Measurements from ENCODE around the gene PTPRE.

PTPRE gene

DNA sequence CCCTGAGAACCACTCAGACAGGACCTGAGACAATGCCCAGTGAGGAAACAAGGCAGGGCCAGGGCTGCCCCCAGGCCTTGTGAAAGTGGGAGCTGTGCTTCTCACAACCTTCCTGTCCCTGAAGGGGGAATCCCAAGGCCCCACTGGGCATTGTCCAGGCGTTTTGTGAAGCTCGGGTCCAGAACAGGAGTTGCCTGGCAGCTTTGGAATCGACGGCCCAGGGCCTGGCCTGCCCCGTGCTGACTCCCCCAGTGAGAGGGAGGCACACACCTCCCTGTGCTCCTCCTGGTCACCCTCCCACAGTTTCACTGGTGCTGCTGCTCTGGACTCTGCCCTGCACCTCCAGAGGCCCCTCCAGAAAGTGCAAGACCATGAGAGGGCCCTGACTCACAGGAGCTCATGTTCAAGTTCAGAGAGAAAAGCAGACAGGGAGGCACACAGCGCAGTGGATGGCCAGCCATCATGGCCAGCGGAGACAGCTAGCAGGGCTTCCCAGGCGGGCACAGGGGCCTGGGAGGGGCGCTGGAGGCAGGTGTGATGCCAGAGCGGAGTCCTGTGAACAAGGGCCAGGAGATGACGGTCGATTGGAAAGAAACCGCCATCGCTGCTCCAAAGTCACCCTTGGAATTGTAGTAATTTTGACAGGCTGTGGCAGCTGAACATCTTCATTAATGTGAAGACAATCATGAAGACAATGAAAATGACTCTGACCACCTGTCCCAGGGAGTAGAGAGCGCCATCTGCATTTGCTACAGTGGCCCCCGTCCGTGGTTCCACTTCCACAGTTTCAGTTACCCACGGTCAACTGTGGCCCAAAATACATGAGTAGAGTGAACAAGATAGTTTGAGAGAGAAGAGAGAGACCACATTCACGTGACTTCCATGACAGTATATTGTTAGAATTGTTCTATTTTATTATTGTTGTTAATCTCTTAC lies 115.6 kb downstream of the PTPRE start:
- no peak for DNase-seq

GRCh38 chr10:128024426-128024825 lies 117.5 kb downstream of the PTPRE start:
- DNase-seq, result no peak

- no peak for DNase-seq
These were observed 118.5 kb downstream of the PTPRE start for GRCh38 chr10:128025437-128025836.

DNA sequence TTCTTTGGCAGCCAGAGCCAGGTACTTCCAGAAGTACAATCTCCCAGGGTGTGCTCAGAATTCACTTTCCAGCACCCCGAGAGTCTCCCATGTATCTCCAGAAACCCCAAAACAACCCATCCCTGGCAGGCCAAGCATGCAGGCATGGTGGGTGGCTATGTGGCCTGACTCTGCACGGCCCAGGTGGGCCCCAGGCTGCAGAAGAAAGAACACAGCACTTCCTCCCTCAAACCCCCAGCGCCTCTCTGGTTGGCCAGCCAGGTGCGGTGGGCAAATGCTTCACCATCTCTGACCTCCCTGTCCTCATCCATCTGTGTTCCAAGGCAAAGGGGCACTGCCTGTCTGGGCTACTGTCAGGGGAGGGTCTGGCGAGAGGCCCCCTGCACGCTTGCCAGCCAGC lies 119.0 kb downstream of the PTPRE start:
- no peak for DNase-seq

- no peak for DNase-seq
These were observed 119.9 kb downstream of the PTPRE start for GRCh38 chr10:128026615-128027300.

DNA sequence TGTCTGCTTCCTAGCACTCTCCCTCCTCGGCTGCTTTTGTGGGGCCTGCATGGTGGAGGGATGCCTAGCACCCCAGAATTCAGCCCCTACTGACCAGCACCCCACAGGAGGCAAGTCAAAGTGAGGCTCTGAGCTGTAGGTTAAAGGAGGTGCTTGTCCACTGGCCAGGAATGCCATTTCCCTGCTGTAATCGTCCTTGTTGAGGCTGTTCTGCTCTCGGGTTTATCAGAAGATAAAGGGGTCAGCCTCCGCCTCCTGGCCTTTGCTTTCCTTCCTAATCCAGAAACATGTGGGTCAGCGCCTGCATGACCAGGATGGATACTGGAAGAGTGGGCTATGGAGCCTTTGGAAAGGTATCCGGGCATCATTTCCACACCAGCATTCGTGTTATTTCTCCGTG lies 120.4 kb downstream of the PTPRE start:
- DNase-seq, result no peak

GRCh38 chr10:128027822-128028507 lies 121.1 kb downstream of the PTPRE start:
- DNase-seq, result no peak

- DNase-seq, result no peak
These were observed 121.8 kb downstream of the PTPRE start for GRCh38 chr10:128028508-128029289.

DNA sequence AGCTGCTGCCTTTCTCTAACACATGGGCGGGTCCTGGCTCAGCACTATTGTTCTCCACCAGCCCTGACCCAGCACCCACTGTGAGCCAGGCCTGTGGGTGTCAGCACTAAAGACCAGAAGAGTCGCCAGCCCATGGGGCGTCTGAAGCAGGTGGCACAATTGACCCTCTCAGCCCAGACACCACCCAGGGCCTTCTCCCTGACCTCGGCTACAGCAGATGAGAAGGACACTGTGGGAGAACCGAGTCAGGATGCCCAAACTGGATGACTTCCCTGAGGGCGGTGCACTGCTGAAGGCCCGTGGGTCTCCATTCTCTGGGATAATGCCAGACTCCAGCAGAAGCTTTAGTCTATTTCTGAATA lies 122.4 kb downstream of the PTPRE start:
- DNase-seq, result no peak

DNA sequence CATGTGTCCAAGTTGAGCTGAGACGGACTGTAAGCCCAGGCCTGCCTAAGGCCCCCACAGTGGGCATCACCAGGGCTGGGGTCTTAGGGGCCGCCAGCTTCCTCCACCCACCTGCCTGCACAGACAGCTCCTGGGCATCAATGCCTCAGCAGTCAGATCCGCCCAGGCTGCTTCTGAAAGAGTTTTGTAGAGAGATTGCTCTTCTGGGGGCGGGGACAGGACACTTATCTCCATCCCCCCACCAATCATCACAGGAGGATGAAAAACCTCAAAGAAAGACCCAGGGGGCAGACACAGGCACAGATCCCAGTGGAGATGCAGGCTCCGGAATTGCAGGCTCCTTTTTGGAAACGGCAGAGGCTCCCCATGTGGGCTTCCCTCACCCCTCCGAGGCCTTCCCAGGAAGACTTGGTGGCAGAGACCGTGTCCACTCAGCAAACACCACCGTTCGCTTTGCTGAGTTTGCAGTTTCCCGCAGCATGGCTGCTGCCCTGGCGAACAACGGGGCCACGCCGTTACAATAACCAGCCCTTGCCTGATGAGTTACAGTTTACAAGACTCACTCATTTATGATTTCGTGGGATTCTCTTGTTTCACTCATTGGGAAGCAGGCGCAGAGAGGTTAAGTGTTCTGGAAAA lies 122.9 kb downstream of the PTPRE start:
- no peak for DNase-seq

DNA sequence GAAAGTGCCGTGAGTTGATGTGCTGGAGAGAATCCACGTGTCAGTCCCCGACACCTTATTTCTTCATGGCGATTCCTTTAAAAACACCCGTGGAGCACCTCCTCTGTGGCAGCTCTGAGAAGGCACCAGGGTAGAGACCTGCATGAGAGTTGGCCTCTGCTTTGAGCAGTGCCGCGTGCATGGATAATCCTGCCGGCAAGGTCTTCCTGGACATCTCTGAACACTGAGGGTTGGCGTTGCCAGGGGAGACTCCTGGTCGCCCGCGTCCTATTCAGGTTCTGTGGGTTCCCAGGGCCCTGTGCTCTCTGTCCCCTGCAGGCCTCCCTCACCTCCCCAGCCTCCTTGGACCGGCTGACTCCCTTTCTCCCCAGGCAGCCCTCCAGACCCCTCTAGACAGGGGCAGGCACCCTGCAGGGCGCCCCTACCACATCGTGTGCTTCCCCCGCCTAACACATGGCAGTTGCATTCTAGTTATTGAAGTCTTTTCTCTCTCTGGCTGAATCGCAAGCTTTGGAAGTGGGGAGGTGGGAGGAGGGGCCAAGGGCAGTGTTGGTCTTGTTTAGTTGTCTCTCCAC lies 123.7 kb downstream of the PTPRE start:
- no peak for DNase-seq

DNA sequence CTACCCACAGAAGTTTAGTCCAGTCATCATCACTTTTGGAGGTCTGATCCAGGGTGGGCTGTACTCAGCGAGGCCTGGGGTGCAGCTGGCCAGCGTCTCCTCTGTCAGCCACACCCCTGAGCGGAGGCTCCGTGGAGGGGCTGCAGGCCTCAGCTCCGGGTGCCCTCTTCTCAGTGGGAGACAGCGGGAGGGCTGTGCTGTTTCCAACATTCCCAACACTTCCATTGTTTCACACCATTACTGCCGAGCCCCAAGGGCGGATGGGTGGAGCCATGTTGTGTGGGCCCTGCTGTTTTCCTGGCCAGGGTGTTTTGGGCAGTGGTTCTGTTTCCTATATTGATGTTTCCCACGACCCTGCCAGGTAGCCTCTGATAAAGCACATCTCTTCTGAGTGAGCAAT lies 124.3 kb downstream of the PTPRE start:
- DNase-seq, result no peak

GRCh38 chr10:128032466-128032865 lies 125.6 kb downstream of the PTPRE start:
- DNase-seq, result no peak

GRCh38 chr10:128035557-128035973 lies 128.7 kb downstream of the PTPRE start:
- DNase-seq, result peak in 10 of 51 donors; percentile 9 to 48 (median 20)

GRCh38 chr10:128036011-128036615 lies 129.2 kb downstream of the PTPRE start:
- DNase-seq, result no peak

- peak in 1 of 51 donors; percentile 61 for DNase-seq
These were observed 130.0 kb downstream of the PTPRE start for GRCh38 chr10:128036746-128037543.

GRCh38 chr10:128040096-128040495 lies 133.2 kb downstream of the PTPRE start:
- DNase-seq, result no peak

GRCh38 chr10:128040681-128041080 lies 133.8 kb downstream of the PTPRE start:
- DNase-seq, result no peak

- DNase-seq, result no peak
These were observed 135.3 kb downstream of the PTPRE start for GRCh38 chr10:128042131-128042610.
